NT2/D1 (cell line): Measurements from ENCODE around the gene PLA2G2A.
"Not testable (repeated sequence)": the region's sequence is repeated elsewhere in the genome, so short reads cannot be mapped to it uniquely, and the experiment has no call there.

Source experiments
- DNase-seq: peaks from one replicate; pipeline ENCODE4 v3.0.0-alpha.2; 2011; ENCODE audit warnings: low read depth, low spot score
- H3K27me3 ChIP-seq: 2 replicates; pipeline ENCODE4 v1.6.0; 2011; ENCODE audit warnings: mild to moderate bottlenecking; ENCODE audit not compliant: insufficient read length, insufficient read depth
- H3K36me3 ChIP-seq: 2 replicates; pipeline ENCODE4 v1.6.1; 2011; ENCODE audit warnings: mild to moderate bottlenecking, low read length, mixed read lengths; ENCODE audit not compliant: insufficient read depth, insufficient read length
- H3K4me1 ChIP-seq: 2 replicates; pipeline ENCODE4 v1.5.1; 2011; ENCODE audit not compliant: insufficient read depth, insufficient read length
- H3K4me3 ChIP-seq: 2 replicates; pipeline ENCODE4 v1.5.1; 2011; ENCODE audit warnings: low read depth; ENCODE audit not compliant: insufficient read length
- H3K9ac ChIP-seq: 2 replicates; pipeline ENCODE4 v1.6.0; 2011; ENCODE audit warnings: low read depth; ENCODE audit not compliant: insufficient read length
- H3K9me3 ChIP-seq: 2 replicates; pipeline ENCODE4 v1.5.1; 2011; ENCODE audit warnings: mild to moderate bottlenecking, low read length; ENCODE audit not compliant: insufficient read depth
- SUZ12 ChIP-seq: IDR thresholded peaks from 2 replicates; pipeline ENCODE4 v1.6.1; 2011; ENCODE audit not compliant: insufficient read length, insufficient read depth; ENCODE audit errors: extremely low read depth
- YY1 ChIP-seq: IDR thresholded peaks from 2 replicates; pipeline ENCODE4 v1.6.1; 2011; ENCODE audit not compliant: insufficient read length, insufficient read depth
- ZNF274 ChIP-seq: IDR thresholded peaks from 2 replicates; pipeline ENCODE4 v1.6.1; 2011; ENCODE audit warnings: mild to moderate bottlenecking, low read depth, low read length

Gene PLA2G2A, protein sequence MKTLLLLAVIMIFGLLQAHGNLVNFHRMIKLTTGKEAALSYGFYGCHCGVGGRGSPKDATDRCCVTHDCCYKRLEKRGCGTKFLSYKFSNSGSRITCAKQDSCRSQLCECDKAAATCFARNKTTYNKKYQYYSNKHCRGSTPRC

GRCh38 chr1:19979494-19979977 is at the start of gene PLA2G2A:
PLA2G2A (minus strand) TSS chr1:19979618; CDS start chr1:19978773, 845 bp downstream.
- peaks cover 5% of the 10 kb centered on the region for H3K4me1 ChIP-seq
- TF ChIP-seq ZNF274: no peak
- TF ChIP-seq SUZ12: no peak
- TF ChIP-seq YY1: no peak
- no peak for DNase-seq
- H3K9me3 ChIP-seq: no peaks in the 10 kb centered on the region; the same call in 1 of the 2 replicates
- no peak within 1 kb of the TSS for H3K4me3 ChIP-seq
- H3K9ac ChIP-seq: no peak within 1 kb of the TSS
- H3K27me3 ChIP-seq: no peaks in the 10 kb centered on the region
- H3K36me3 ChIP-seq: no peaks in the 10 kb centered on the region

DNA sequence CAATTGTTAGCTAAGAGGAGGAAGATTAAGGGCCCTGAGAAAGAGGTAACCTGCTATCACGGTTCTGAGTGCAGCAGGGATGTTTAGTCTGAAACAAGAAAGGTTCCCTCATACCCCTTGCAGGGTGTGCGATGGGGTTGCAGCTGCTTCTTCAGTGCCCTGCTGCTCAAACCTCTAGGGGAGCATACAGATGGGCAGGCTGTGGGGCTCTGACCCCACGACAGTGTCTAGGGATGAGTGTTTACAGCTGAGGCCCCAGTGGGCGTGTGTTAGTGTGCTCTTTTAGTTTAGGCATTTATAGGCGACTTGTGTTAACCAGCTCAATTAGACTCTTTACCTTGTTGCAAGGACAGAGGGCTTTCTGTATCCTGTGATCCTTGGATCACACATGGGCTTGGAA is 49.3 kb upstream of the PLA2G2A start:
- no peaks in the 10 kb centered on the region for H3K9me3 ChIP-seq
- no peak for DNase-seq
- no peaks in the 10 kb centered on the region for H3K36me3 ChIP-seq
- no peak overlapping the region for H3K9ac ChIP-seq
- no peaks in the 10 kb centered on the region for H3K4me1 ChIP-seq
- TF ChIP-seq YY1: no peak
- no peak for TF ChIP-seq SUZ12
- TF ChIP-seq ZNF274: no peak
- no peak overlapping the region for H3K4me3 ChIP-seq
- no peaks in the 10 kb centered on the region for H3K27me3 ChIP-seq

GRCh38 chr1:20028125-20028524 is 48.7 kb upstream of the PLA2G2A start:
- Histone ChIP-seq H3K4me3 (no peak overlapping the region), H3K9me3 (no peaks in the 10 kb centered on the region), H3K9ac (no peak overlapping the region), H3K27me3 (no peaks in the 10 kb centered on the region), H3K36me3 (no peaks in the 10 kb centered on the region), H3K4me1 (no peaks in the 10 kb centered on the region)
- no peak for TF ChIP-seq YY1
- TF ChIP-seq ZNF274: no peak
- no peak for TF ChIP-seq SUZ12
- DNase-seq: no peak

DNA sequence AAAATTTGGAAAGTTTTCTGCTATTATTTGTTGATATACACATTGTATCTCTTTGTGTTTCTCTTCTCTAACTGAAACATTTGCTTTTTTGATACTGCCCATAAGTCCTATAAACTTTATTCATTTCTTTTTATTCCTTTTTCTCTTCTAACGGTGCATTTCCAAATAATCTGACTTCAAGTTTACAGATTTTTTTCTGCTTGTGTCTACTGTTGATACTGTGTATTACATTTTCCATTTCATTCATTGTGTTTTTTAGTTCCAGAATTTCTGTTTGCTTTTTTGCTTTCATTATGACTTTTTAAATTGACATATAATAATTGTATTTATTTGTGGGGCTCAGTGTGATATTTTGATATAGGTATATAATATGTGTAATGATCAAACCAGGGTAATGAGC is 38.3 kb upstream of the PLA2G2A start:
- Histone ChIP-seq H3K9ac (no peak overlapping the region), H3K4me1 (no peaks in the 10 kb centered on the region), H3K4me3 (no peak overlapping the region), H3K9me3 (no peaks in the 10 kb centered on the region), H3K27me3 (no peaks in the 10 kb centered on the region), H3K36me3 (no peaks in the 10 kb centered on the region)
- no peak for DNase-seq
- TF ChIP-seq SUZ12: no peak
- no peak for TF ChIP-seq ZNF274
- TF ChIP-seq YY1: no peak

GRCh38 chr1:20014153-20014552 is 34.7 kb upstream of the PLA2G2A start:
- no peaks in the 10 kb centered on the region for H3K4me1 ChIP-seq
- no peaks in the 10 kb centered on the region for H3K9me3 ChIP-seq
- DNase-seq: no peak
- no peak overlapping the region for H3K9ac ChIP-seq
- no peak for TF ChIP-seq ZNF274
- no peak for TF ChIP-seq YY1
- TF ChIP-seq SUZ12: no peak
- no peak overlapping the region for H3K4me3 ChIP-seq
- H3K36me3 ChIP-seq: no peaks in the 10 kb centered on the region
- no peaks in the 10 kb centered on the region for H3K27me3 ChIP-seq

DNA sequence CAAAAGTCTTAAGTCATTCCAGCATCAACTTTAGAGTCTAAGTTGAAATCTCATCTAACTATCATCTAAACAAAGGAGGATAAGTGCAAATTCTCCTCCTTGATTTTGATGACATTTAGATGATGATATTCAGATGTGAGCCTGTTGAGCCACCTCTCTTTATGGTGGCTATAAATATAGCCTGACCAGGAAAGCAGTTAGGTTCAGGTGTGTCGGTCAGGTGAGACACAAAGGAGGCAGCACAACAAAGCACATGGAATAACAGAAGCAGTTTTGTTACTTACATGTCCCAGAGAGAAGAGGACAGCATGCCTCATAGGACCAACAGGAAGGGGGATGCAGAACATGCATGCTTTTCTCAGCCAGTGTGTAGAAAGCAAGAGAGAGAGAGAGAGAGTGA is 30.6 kb upstream of the PLA2G2A start:
- DNase-seq: no peak
- H3K9ac ChIP-seq: no peak overlapping the region
- H3K9me3 ChIP-seq: no peaks in the 10 kb centered on the region; the same call in 1 of the 2 replicates
- no peaks in the 10 kb centered on the region for H3K36me3 ChIP-seq
- no peaks in the 10 kb centered on the region for H3K4me1 ChIP-seq
- TF ChIP-seq SUZ12: no peak
- TF ChIP-seq YY1: no peak
- no peak for TF ChIP-seq ZNF274
- H3K4me3 ChIP-seq: no peak overlapping the region
- no peaks in the 10 kb centered on the region for H3K27me3 ChIP-seq

DNA sequence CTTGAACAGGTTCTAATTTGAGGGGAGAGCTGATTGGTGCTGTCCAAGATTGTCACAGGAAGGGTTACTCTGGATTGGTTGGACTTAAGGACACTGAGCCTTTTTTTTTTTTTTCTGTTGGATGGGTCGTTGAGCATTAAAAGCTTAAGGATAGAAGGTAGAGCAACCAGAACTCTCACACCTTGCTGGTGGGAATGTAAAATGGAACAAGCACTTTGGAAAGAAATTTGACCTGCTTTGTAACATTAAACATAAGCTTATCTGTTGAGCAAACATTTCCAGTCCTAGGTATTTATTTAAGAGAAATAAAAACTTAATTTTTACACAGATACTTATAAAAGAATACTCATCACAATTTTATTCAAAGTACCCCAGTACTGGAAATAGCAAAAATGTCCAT is 29.8 kb upstream of the PLA2G2A start:
- no peaks in the 10 kb centered on the region for H3K36me3 ChIP-seq
- TF ChIP-seq ZNF274 (no peak), YY1 (no peak), SUZ12 (no peak)
- H3K4me3 ChIP-seq: no peak overlapping the region
- H3K9ac ChIP-seq: no peak overlapping the region
- H3K27me3 ChIP-seq: no peaks in the 10 kb centered on the region
- H3K4me1 ChIP-seq: no peaks in the 10 kb centered on the region
- H3K9me3 ChIP-seq: no peaks in the 10 kb centered on the region; the same call in 1 of the 2 replicates
- DNase-seq: no peak

DNA sequence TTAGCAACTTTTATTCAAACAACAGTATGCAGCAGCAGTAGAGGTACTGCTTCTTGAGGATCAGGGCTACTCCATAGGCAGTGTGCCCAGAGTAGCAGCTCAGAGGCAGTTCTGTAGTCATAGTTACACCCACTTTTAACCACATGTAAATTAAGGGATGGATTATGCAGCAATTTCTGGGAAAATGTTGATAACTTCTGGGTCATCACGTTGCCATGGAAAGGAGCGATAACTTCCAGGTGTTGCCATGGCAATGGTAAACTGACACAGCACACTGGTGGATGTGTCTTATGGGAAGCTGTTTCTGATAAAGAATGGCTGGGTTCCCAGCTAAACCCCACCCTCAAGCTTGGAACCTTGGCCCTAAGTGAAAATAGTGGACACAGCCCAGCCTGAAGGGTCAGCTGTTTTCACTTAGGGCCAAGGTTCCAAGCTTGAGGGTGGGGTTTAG is 29.0 kb upstream of the PLA2G2A start:
- DNase-seq: no peak
- H3K4me1 ChIP-seq: no peaks in the 10 kb centered on the region
- H3K27me3 ChIP-seq: no peaks in the 10 kb centered on the region
- H3K36me3 ChIP-seq: no peaks in the 10 kb centered on the region
- no peak overlapping the region for H3K4me3 ChIP-seq
- H3K9me3 ChIP-seq: no peaks in the 10 kb centered on the region; the same call in 1 of the 2 replicates
- TF ChIP-seq SUZ12 (no peak), YY1 (no peak), ZNF274 (no peak)
- H3K9ac ChIP-seq: no peak overlapping the region

- not testable (repeated sequence) for H3K4me3 ChIP-seq, H3K36me3 ChIP-seq, H3K4me1 ChIP-seq, H3K9ac ChIP-seq, H3K27me3 ChIP-seq, DNase-seq
- H3K9me3 ChIP-seq: peaks cover 18% of the 10 kb centered on the region; the same call in 1 of the 2 replicates
Measured at GRCh38 chr1:19998823-19999222, 19.4 kb upstream of the PLA2G2A start.
